Osteoblast (primary cell): ENCODE data around the gene LLGL2. TPM values are rescaled to one million over a fixed set of nuclear protein-coding genes. Genes with fewer than 3 reads are reported as not detected.

Source experiments
- DNase-seq: peaks from one replicate; pipeline ENCODE4 v3.0.0; 2011; ENCODE audit warnings: low spot score, mixed read lengths; ENCODE audit not compliant: insufficient read length; ENCODE audit errors: missing footprints
- H2AFZ ChIP-seq: 2 replicates; pipeline ENCODE4 v1.6.0; 2011; ENCODE audit warnings: mild to moderate bottlenecking, low read length
- H3K27ac ChIP-seq: 2 replicates; pipeline ENCODE4 v1.5.1; 2011; ENCODE audit warnings: mild to moderate bottlenecking, low read depth, low read length, moderate library complexity
- H3K27me3 ChIP-seq: 2 replicates; pipeline ENCODE4 v1.6.0; 2012; ENCODE audit warnings: mild to moderate bottlenecking, control low read depth, inconsistent platforms, low read length, moderate library complexity; ENCODE audit not compliant: insufficient read depth
- H3K36me3 ChIP-seq: 2 replicates; pipeline ENCODE4 v1.5.1; 2011; ENCODE audit warnings: mild to moderate bottlenecking, low read length, control low read depth, moderate library complexity; ENCODE audit not compliant: insufficient read depth
- H3K4me1 ChIP-seq: 2 replicates; pipeline ENCODE4 v1.5.1; 2011; ENCODE audit warnings: mild to moderate bottlenecking, low read length, control low read depth, moderate library complexity; ENCODE audit not compliant: insufficient read depth
- H3K4me2 ChIP-seq: 2 replicates; pipeline ENCODE4 v1.6.0; 2011; ENCODE audit warnings: mild to moderate bottlenecking, low read length; ENCODE audit not compliant: insufficient read depth
- H3K4me3 ChIP-seq: fragments of 200-600 bp; sonication (generic); 3 replicates; pipeline ENCODE4 v1.5.1; 2012; ENCODE audit warnings: mild to moderate bottlenecking, low read length, inconsistent platforms; ENCODE audit not compliant: insufficient read depth
- H3K79me2 ChIP-seq: 2 replicates; pipeline ENCODE4 v1.6.0; 2012; ENCODE audit warnings: mild to moderate bottlenecking, low read length, control low read depth, inconsistent platforms; ENCODE audit not compliant: insufficient read depth
- H3K9me3 ChIP-seq: 2 replicates; pipeline ENCODE4 v1.5.1; 2011; ENCODE audit warnings: low read depth, low read length, control low read depth
- H4K20me1 ChIP-seq: 2 replicates; pipeline ENCODE4 v1.6.0; 2012; ENCODE audit warnings: mild to moderate bottlenecking, low read length, control low read depth; ENCODE audit not compliant: insufficient read depth
- CTCF ChIP-seq: IDR thresholded peaks from 2 replicates; pipeline ENCODE4 v1.5.1; 2011; ENCODE audit warnings: mild to moderate bottlenecking, low read depth, low read length, moderate library complexity; ENCODE audit errors: extremely low read depth
- total RNA-seq: library from RNA; depleted of rRNA; stranded (reverse); fragments of >200 nt; gene quantifications from 2 replicates; pipeline ENCODE4 v1.2.3, GENCODE V29; 2012

Gene LLGL2
- total RNA-seq, 1 donor, result 0.36 TPM

- Histone ChIP-seq H2AFZ (no peak overlapping the region), H3K36me3 (no peaks in the 10 kb centered on the region), H3K27me3 (no peaks in the 10 kb centered on the region), H3K4me3 (no peak overlapping the region), H3K9me3 (no peaks in the 10 kb centered on the region), H3K4me2 (no peak overlapping the region), H3K4me1 (peaks cover 4% of the 10 kb centered on the region), H3K79me2 (no peaks in the 10 kb centered on the region), H3K27ac (no peak overlapping the region), H4K20me1 (no peaks in the 10 kb centered on the region)
- no peak for DNase-seq
- TF ChIP-seq CTCF, result no peak
Observed at GRCh38 chr17:75563063-75563758, 37.7 kb downstream of the LLGL2 start.

DNA sequence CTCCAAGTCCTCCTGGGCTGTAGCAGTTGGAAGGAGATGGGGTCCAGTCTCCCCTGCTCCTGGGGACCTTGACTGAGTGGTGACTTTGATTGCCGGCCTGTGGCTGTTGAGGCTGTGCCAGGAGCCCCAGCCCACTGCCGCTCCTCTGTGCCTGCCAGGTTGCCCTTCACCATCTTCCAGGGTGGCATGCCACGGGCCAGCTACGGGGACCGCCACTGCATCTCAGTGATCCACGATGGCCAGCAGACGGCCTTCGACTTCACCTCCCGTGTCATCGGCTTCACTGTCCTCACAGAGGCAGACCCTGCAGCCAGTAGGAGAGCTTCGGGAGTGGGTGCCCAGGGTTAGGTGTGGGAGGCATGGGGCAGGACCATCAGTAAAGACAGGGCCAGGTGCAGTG is 38.7 kb downstream of the LLGL2 start:
- no peak overlapping the region for H2AFZ ChIP-seq
- no peak overlapping the region for H3K27ac ChIP-seq

GRCh38 chr17:75565066-75565465 is 39.6 kb downstream of the LLGL2 start:
- no peaks in the 10 kb centered on the region for H3K9me3 ChIP-seq
- no peaks in the 10 kb centered on the region for H3K27me3 ChIP-seq
- no peak overlapping the region for H3K4me3 ChIP-seq
- DNase-seq, result peak; percentile 89
- no peak for TF ChIP-seq CTCF
- no peaks in the 10 kb centered on the region for H4K20me1 ChIP-seq
- no peaks in the 10 kb centered on the region for H3K36me3 ChIP-seq
- no peak overlapping the region for H3K27ac ChIP-seq
- no peak overlapping the region for H2AFZ ChIP-seq
- no peak overlapping the region for H3K4me2 ChIP-seq
- H3K4me1 ChIP-seq, result peaks cover 4% of the 10 kb centered on the region
- no peaks in the 10 kb centered on the region for H3K79me2 ChIP-seq

More for the DNA sequence above, 38.7 kb downstream of the LLGL2 start:
- DNase-seq, result no peak
- no peak overlapping the region for H3K4me2 ChIP-seq
- H3K4me3 ChIP-seq, result no peak overlapping the region
- no peak for TF ChIP-seq CTCF
- no peaks in the 10 kb centered on the region for H3K79me2 ChIP-seq
- H4K20me1 ChIP-seq, result no peaks in the 10 kb centered on the region
- H3K4me1 ChIP-seq, result peaks cover 4% of the 10 kb centered on the region
- no peaks in the 10 kb centered on the region for H3K9me3 ChIP-seq
- H3K36me3 ChIP-seq, result no peaks in the 10 kb centered on the region
- no peaks in the 10 kb centered on the region for H3K27me3 ChIP-seq

DNA sequence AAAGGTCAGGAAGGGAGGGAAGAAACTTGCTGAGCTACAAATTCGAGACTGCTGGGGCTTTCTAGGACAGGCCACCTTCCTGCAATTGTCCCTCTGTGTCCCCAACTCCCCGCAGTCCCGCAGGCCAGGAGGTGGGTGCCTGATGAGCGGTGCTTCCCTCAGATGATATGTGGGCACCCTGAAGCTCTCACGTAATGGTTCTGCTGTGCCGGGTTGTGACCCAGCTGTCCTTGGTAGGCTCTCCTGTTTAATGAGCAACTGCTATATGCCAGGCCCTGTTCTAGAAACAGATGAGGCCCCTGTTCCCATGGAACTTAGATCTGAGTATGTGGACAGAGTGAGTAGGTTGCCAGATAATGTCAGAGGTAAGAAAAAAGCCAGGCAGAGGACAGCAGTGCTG is 40.1 kb downstream of the LLGL2 start:
- Histone ChIP-seq H3K27me3 (no peaks in the 10 kb centered on the region), H3K79me2 (no peaks in the 10 kb centered on the region), H3K4me1 (peaks cover 4% of the 10 kb centered on the region), H3K4me2 (no peak overlapping the region), H3K4me3 (no peak overlapping the region), H3K27ac (no peak overlapping the region), H3K9me3 (no peaks in the 10 kb centered on the region), H4K20me1 (no peaks in the 10 kb centered on the region), H3K36me3 (no peaks in the 10 kb centered on the region), H2AFZ (no peak overlapping the region)
- no peak for TF ChIP-seq CTCF
- peak; percentile 80 for DNase-seq
